ENCODE results near the gene ZBTB7C. TPM values are rescaled to one million over a fixed set of nuclear protein-coding genes. Genes with fewer than 3 reads are reported as not detected.

The ZBTB7C gene
- total RNA-seq, 4 donors from 2014 or later: 38.2 to 92.3 (median 52.4) TPM

DNA sequence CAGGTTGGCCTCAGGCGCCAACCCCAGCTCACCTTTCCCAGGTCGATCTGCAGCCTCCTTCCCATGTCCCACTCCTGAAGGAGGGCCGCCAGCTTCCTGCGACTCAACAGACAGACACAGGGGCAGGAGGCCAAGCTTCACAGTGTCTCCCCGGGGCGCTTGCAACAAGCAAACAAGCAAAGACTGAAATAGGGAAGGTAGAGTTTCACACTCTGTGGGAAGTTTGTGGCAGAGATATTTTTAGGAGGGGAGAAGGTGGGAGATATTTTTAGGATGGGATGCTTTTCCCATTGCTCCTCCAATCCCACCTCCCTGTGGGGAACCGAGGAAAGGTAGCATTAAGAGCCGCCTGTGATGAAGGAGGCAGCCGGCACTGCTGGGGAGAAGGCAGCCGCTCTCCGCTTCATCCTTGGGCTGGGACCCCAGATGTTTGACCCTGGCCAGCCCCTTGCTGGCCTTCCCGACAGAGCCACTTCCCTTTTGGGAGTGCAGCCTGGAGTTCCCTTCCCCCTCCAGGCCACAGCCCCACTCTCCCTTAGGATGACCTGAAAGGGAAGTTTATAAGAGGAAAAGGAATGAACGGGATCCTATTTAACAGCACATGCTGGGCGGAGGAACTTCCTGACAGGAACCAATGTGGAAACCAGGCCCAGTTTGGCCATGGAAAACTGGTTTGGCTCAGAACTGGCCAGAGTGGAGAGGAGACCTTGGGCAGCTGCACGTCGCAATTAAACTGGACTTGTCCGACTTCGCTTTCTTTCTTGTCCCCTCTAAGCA lies 336.6 kb downstream of the ZBTB7C start:
- TF ChIP-seq CTCF (IDR thresholded peaks at IDR 0.05) (no peak), POLR2A (IDR thresholded peaks at IDR 0.05) (no peak)
- intact Hi-C loops (cut with DNase I): no loop called here
- no peak for DNase-seq
- Histone ChIP-seq H3K27ac (peak overlapping the region; percentile 87 to 90 (median 90)), H3K4me3 (no peak overlapping the region), H3K9me3 (no peaks in the 10 kb centered on the region), H3K27me3 (no peaks in the 10 kb centered on the region), H3K36me3 (peaks cover 0 to 18% (median 0%) of the 10 kb centered on the region in 3 donors), H3K4me1 (peaks cover 50 to 99% (median 65%) of the 10 kb centered on the region in 3 donors)
- 28 to 32% methylated on average over 11 to 12 of the region's 18 CpGs for WGBS, 2 donors

DNA sequence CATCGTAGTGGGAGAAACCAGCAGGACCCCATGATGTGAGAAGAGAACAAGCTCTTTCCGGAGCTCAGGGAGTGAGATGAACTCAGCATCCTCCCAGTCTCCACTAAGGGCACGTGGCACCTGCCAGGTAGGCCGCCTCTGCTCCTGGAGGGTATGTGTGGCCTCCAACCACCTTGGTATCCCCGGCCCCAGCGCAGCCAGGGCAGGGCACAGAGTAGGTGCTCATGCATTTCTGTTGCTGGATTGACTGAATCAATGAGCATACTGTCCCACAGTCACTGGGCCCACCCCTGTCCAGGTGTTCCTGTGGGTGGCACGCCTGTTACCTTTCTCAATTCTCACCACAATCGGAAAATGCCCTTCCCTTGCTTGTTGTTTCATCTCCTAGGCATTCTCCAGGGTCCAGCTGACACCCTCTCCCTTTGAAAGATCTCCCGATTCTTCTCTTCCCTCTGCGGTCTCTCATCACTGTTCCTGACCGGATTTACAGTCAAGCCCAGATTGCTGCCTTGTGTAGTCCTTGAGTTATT lies 340.2 kb downstream of the ZBTB7C start:
- Histone ChIP-seq H3K9me3 (no peaks in the 10 kb centered on the region), H3K27ac (peak overlapping the region in 2 of 4 donors; percentile 63 to 90), H3K36me3 (peaks cover 0 to 18% (median 0%) of the 10 kb centered on the region in 3 donors), H3K4me1 (peaks cover 42 to 99% (median 59%) of the 10 kb centered on the region in 3 donors), H3K4me3 (no peak overlapping the region), H3K27me3 (no peaks in the 10 kb centered on the region)
- TF ChIP-seq POLR2A (IDR thresholded peaks at IDR 0.05) (no peak), CTCF (IDR thresholded peaks at IDR 0.05) (no peak)
- WGBS, 2 donors: 89 to 93% methylated on average over 8 of the region's 11 CpGs
- DNase-seq: no peak
- intact Hi-C loops (cut with DNase I): no loop called here

- peaks cover 0 to 18% (median 0%) of the 10 kb centered on the region in 3 donors for H3K36me3 ChIP-seq
- no peaks in the 10 kb centered on the region for H3K9me3 ChIP-seq
- DNase-seq: no peak
- no peak overlapping the region for H3K4me3 ChIP-seq
- intact Hi-C loops (cut with DNase I): no loop called here
- WGBS, 2 donors: 34 to 45% methylated on average over 3 to 4 of the region's 4 CpGs
- peaks cover 23 to 99% (median 44%) of the 10 kb centered on the region in 3 donors for H3K4me1 ChIP-seq
- TF ChIP-seq POLR2A (IDR thresholded peaks at IDR 0.05) (no peak), CTCF (IDR thresholded peaks at IDR 0.05) (no peak)
- H3K27me3 ChIP-seq: no peaks in the 10 kb centered on the region
- H3K27ac ChIP-seq: peak overlapping the region; percentile 80 to 92 (median 86)
These were observed 342.9 kb downstream of the ZBTB7C start for GRCh38 chr18:48066225-48066652.

GRCh38 chr18:48065601-48065995 lies 343.6 kb downstream of the ZBTB7C start:
- H3K27ac ChIP-seq: peak overlapping the region; percentile 80 to 92 (median 86)
- no peak overlapping the region for H3K4me3 ChIP-seq
- WGBS, 2 donors: 33 to 50% methylated on average over 1 of the region's 3 CpGs
- no peaks in the 10 kb centered on the region for H3K9me3 ChIP-seq
- peaks cover 0 to 18% (median 0%) of the 10 kb centered on the region in 3 donors for H3K36me3 ChIP-seq
- DNase-seq: no peak
- TF ChIP-seq POLR2A (IDR thresholded peaks at IDR 0.05) (no peak), CTCF (IDR thresholded peaks at IDR 0.05) (no peak)
- peaks cover 26 to 99% (median 46%) of the 10 kb centered on the region in 3 donors for H3K4me1 ChIP-seq
- intact Hi-C loops (cut with DNase I): no loop called here
- H3K27me3 ChIP-seq: no peaks in the 10 kb centered on the region

DNA sequence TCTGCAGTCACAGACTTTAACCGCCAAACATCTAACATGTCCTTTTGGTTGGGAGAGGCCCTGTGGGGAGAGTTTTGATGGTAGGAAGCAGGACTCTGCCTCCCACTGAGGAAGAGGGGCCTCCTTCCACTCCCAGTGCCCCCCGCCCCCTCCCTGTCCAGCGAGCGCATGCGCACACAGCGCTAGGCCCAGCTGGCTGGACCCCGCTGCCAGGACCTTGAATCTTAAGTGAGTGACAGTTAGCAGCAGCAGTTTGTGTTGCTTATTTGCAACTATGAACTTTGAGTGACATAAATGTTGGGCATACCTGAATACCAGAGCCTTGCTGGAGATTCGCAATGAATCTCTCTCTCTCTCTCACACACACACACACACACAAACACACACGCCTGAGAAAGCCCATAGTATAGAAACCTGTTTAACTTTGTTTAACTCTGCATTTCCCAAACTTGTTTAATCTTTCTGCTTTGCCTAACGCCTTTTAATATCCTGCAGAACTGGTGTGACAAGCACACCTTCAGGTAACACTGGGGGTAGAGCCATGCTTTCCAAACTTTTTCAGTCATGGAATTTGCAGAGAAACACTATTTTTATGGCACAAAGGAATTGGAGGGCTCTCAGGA lies 344.1 kb downstream of the ZBTB7C start:
- Histone ChIP-seq H3K27me3 (no peaks in the 10 kb centered on the region), H3K4me1 (peaks cover 26 to 99% (median 46%) of the 10 kb centered on the region in 3 donors), H3K36me3 (peaks cover 0 to 18% (median 0%) of the 10 kb centered on the region in 3 donors), H3K9me3 (no peaks in the 10 kb centered on the region), H3K27ac (peak overlapping the region; percentile 80 to 92 (median 86)), H3K4me3 (no peak overlapping the region)
- no peak for TF ChIP-seq POLR2A (IDR thresholded peaks at IDR 0.05)
- no peak for DNase-seq
- WGBS, 2 donors: 57 to 66% methylated on average over 4 to 9 of the region's 10 CpGs
- intact Hi-C loops (cut with DNase I): no loop called here

Data from esophagus squamous epithelium (tissue), 5 donors.